ENCODE data around the gene CATSPERB.
"Not testable (repeated sequence)": the region's sequence is repeated elsewhere in the genome, so short reads cannot be mapped to it uniquely, and the experiment has no call there.

- TF ChIP-seq SIN3A (conservative IDR thresholded peaks at IDR 0.05 in 1 of 2, IDR thresholded peaks at IDR 0.05 in 1 of 2; ENCODE audit: low read depth in 1 of 2, low read length in 2 of 2); POLR2A (IDR thresholded peaks at IDR 0.05; ENCODE audit: control extremely low read depth in 1 of 2, low read depth in 2 of 2, low read length in 2 of 2); CEBPB (IDR thresholded peaks at IDR 0.05; ENCODE audit: low read depth, low read length); GABPA (IDR thresholded peaks at IDR 0.05; ENCODE audit: borderline replicate concordance, insufficient read depth, low read length); POLR2AphosphoS5 (IDR thresholded peaks at IDR 0.05; ENCODE audit: low read depth, low read length); EP300 (IDR thresholded peaks at IDR 0.05; ENCODE audit: borderline replicate concordance in 1 of 2, low read depth in 2 of 2, low read length in 2 of 2); RAD21 (IDR thresholded peaks at IDR 0.05 in 1 of 2, conservative IDR thresholded peaks at IDR 0.05 in 1 of 2; ENCODE audit: low read depth in 2 of 2, low read length in 2 of 2); EZH2 (IDR thresholded peaks at IDR 0.05; ENCODE audit: low read depth, low read length, severe bottlenecking): not testable (repeated sequence)
- TF ChIP-seq, protein P1, sequence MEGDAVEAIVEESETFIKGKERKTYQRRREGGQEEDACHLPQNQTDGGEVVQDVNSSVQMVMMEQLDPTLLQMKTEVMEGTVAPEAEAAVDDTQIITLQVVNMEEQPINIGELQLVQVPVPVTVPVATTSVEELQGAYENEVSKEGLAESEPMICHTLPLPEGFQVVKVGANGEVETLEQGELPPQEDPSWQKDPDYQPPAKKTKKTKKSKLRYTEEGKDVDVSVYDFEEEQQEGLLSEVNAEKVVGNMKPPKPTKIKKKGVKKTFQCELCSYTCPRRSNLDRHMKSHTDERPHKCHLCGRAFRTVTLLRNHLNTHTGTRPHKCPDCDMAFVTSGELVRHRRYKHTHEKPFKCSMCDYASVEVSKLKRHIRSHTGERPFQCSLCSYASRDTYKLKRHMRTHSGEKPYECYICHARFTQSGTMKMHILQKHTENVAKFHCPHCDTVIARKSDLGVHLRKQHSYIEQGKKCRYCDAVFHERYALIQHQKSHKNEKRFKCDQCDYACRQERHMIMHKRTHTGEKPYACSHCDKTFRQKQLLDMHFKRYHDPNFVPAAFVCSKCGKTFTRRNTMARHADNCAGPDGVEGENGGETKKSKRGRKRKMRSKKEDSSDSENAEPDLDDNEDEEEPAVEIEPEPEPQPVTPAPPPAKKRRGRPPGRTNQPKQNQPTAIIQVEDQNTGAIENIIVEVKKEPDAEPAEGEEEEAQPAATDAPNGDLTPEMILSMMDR (IDR thresholded peaks at IDR 0.05; ENCODE audit: control extremely low read depth in 1 of 3, insufficient read depth in 1 of 3, low read depth in 1 of 3, low read length in 3 of 3), result not testable (repeated sequence)
- TF ChIP-seq, protein P2, sequence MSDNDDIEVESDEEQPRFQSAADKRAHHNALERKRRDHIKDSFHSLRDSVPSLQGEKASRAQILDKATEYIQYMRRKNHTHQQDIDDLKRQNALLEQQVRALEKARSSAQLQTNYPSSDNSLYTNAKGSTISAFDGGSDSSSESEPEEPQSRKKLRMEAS (IDR thresholded peaks at IDR 0.05), result not testable (repeated sequence)
These were observed 8.0 kb upstream of the CATSPERB start for GRCh38 chr14:91739867-91740266.

Data from H1 (cell line).